Thymus (tissue), 11 donors: Measurements from ENCODE around the gene AP1M1. TPM values are rescaled to one million over a fixed set of nuclear protein-coding genes. Genes with fewer than 3 reads are reported as not detected.

Source experiments
- DNase-seq, 9 donors: peaks; one replicate each; pipeline ENCODE4 v3.0.0-alpha.2; 2013; ENCODE audit warnings: low spot score in 9 of 9, low read depth in 6 of 9, missing footprints in 1 of 9
- H3K27ac ChIP-seq, 2 donors: one replicate each; pipeline ENCODE4 v1.5.1; 2013; ENCODE audit warnings: control low read depth in 1 of 2, low read depth in 1 of 2, low read length in 1 of 2, mild to moderate bottlenecking in 1 of 2, moderate library complexity in 1 of 2
- H3K27me3 ChIP-seq, 2 donors: one replicate each; pipeline ENCODE4 v1.5.1; 2013; ENCODE audit warnings: low read length in 1 of 2; ENCODE audit not compliant: control insufficient read depth in 2 of 2, insufficient read depth in 1 of 2
- H3K36me3 ChIP-seq, 2 donors: one replicate each; pipeline ENCODE4 v1.5.1; 2013; ENCODE audit warnings: low read length in 1 of 2, mild to moderate bottlenecking in 1 of 2, moderate library complexity in 1 of 2; ENCODE audit not compliant: control insufficient read depth in 2 of 2, insufficient read depth in 2 of 2
- H3K4me1 ChIP-seq, 2 donors: one replicate each; pipeline ENCODE4 v1.5.1; 2013; ENCODE audit warnings: low read length in 2 of 2; ENCODE audit not compliant: control insufficient read depth in 2 of 2, insufficient read depth in 2 of 2
- H3K4me3 ChIP-seq, 2 donors: one replicate each; pipeline ENCODE4 v1.5.1; 2013; ENCODE audit warnings: low read length in 2 of 2, control low read depth in 1 of 2, mild to moderate bottlenecking in 1 of 2
- H3K9me3 ChIP-seq, 2 donors: one replicate each; pipeline ENCODE4 v1.5.1; 2013; ENCODE audit warnings: low read length in 1 of 2, mild to moderate bottlenecking in 1 of 2; ENCODE audit not compliant: control insufficient read depth in 2 of 2, insufficient read depth in 1 of 2
- WGBS: extraction: QIAGEN DNeasy Blood & Tissue Kit; methylation state at CpG from one replicate; pipeline ENCODE4 v1.1.7; 2013; 5-methylcytosine and 5-hydroxymethylcytosine counted together
- polyA plus RNA-seq: library from polyadenylated mRNA; stranded (reverse); fragments of 200-250 nt; gene quantifications from one replicate; pipeline ENCODE4 v1.2.3, GENCODE V29; 2013
- total RNA-seq: library from RNA; stranded (reverse); fragments of 120-200 nt; gene quantifications from one replicate; pipeline ENCODE4 v1.2.4, GENCODE V29; 2013
- donor health status: healthy.

The AP1M1 gene
- total and polyA plus RNA-seq, 2 donors = 36.9 to 38.4 TPM

DNA sequence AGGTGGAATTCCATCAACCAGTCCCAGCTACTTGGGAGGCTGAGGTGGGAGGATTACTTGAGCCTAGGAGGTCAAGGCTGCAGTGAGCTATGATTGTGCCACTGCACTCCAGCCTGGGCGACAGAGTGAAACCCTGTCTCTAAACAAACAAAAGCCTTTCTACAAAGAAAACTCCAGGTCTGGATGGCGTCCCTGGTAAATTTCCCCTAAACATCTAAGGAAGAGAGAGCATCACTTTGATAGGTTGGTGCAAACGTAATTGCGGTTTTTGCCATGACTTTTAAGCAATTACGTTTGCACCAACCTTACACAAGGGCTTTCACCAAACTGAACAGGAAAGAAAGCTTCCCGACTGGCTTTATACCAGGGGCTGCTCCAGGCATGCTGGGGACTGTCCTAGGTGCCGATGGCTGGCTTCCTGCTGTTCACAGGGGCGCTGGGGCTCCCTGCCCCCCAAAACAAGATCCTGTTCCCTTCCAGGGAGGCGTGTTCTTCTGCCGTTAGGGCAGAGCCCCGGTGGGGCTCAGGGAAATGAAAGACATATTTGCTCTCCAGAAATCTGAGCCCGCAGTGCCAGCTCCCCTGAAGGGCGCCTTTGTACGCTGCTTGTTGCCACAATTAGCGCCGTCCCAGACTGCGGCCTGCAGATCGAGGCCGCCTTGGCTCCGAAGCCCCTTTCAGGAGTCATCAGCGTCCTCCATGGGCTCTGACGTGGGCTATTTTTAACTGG, 88.2 kb downstream of the AP1M1 start:
- H3K4me1 ChIP-seq = peaks cover 14 to 42% of the 10 kb centered on the region in 2 donors
- no peaks in the 10 kb centered on the region for H3K36me3 ChIP-seq
- DNase-seq = peak in 1 of 9 donors; percentile 29
- 20% methylated on average over 22 of the region's 22 CpGs for WGBS
- peaks cover 0 to 6% of the 10 kb centered on the region in 2 donors for H3K9me3 ChIP-seq
- peaks cover 0 to 36% of the 10 kb centered on the region in 2 donors for H3K27me3 ChIP-seq
- H3K4me3 ChIP-seq = no peak overlapping the region
- H3K27ac ChIP-seq = no peak overlapping the region

- Histone ChIP-seq H3K36me3 (no peaks in the 10 kb centered on the region), H3K27ac (no peak overlapping the region), H3K9me3 (peaks cover 0 to 6% of the 10 kb centered on the region in 2 donors), H3K4me3 (no peak overlapping the region), H3K27me3 (peaks cover 0 to 33% of the 10 kb centered on the region in 2 donors), H3K4me1 (peaks cover 11 to 26% of the 10 kb centered on the region in 2 donors)
- whole genome bisulfite sequencing = 73% methylated on average over 9 of the region's 9 CpGs
- peak in 1 of 9 donors; percentile 19 for DNase-seq
Measured at GRCh38 chr19:16288544-16288943, 90.8 kb downstream of the AP1M1 start.

GRCh38 chr19:16289594-16289993, 91.9 kb downstream of the AP1M1 start:
- WGBS = 72% methylated on average over 7 of the region's 7 CpGs
- Histone ChIP-seq H3K4me3 (no peak overlapping the region), H3K27me3 (peaks cover 0 to 24% of the 10 kb centered on the region in 2 donors), H3K4me1 (peaks cover 5 to 16% of the 10 kb centered on the region in 2 donors), H3K36me3 (no peaks in the 10 kb centered on the region), H3K9me3 (peaks cover 0 to 6% of the 10 kb centered on the region in 2 donors), H3K27ac (no peak overlapping the region)
- peak in 5 of 9 donors; percentile 31 to 77 (median 45) for DNase-seq

DNA sequence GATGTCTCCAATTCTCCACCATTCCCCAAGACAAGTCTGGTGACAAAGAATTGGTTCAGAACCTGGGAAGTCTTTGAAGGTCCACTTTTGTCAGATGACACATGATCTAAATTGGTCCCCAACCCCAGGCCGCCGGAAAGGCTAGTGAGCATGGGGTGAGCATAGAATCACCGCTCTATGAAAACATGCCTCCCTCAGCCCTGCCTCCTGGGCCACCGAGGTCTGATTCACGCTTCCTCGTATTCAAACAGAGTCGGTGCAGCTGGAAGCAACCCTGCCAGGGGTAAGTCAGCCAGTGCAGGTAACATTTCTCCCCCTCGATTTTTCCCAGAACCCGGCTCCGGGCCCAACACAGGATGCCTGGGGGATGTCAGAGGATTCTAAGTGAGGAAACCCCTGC, 93.0 kb downstream of the AP1M1 start:
- no peak for DNase-seq
- 96% methylated on average over 10 of the region's 10 CpGs for WGBS
- H3K27ac ChIP-seq = no peak overlapping the region

GRCh38 chr19:16293118-16294091, 95.7 kb downstream of the AP1M1 start:
- H3K27ac ChIP-seq = peak overlapping the region; percentile 69 to 80
- peaks cover 0 to 5% of the 10 kb centered on the region in 2 donors for H3K4me1 ChIP-seq
- peaks cover 0 to 2% of the 10 kb centered on the region in 2 donors for H3K27me3 ChIP-seq
- 90% methylated on average over 27 of the region's 27 CpGs for WGBS
- peak in 1 of 9 donors; percentile 38 for DNase-seq
- H3K4me3 ChIP-seq = no peak overlapping the region
- H3K36me3 ChIP-seq = no peaks in the 10 kb centered on the region
- H3K9me3 ChIP-seq = peaks cover 0 to 6% of the 10 kb centered on the region in 2 donors

More for the DNA sequence above, 93.0 kb downstream of the AP1M1 start:
- peaks cover 0 to 6% of the 10 kb centered on the region in 2 donors for H3K9me3 ChIP-seq
- peaks cover 0 to 16% of the 10 kb centered on the region in 2 donors for H3K27me3 ChIP-seq
- no peak overlapping the region for H3K4me3 ChIP-seq
- H3K4me1 ChIP-seq = peaks cover 5 to 14% of the 10 kb centered on the region in 2 donors
- H3K36me3 ChIP-seq = no peaks in the 10 kb centered on the region

DNA sequence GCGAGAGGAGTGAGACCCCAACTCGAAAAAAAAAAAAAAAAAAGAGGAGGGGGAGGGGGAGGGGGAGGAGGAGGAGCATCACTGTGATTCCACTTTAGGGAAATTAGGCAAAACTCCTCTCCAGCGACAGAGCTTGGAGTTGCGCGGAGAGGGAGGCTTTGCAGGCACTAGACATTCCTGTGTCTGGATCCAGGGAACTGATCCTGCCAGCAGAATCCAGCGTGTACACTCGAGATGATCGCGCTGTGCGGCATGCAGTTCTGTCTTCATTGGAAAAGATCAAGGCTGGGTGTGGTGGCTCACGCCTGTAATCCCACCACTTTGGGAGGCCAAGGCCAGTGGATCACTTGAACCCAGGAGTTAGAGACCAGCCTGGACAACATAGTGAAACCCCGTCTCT, 97.3 kb downstream of the AP1M1 start:
- Histone ChIP-seq H3K9me3 (no peaks in the 10 kb centered on the region), H3K36me3 (no peaks in the 10 kb centered on the region), H3K4me3 (no peak overlapping the region), H3K4me1 (no peaks in the 10 kb centered on the region), H3K27ac (no peak overlapping the region), H3K27me3 (peaks cover 0 to 2% of the 10 kb centered on the region in 2 donors)
- DNase-seq = no peak
- WGBS = 84% methylated on average over 12 of the region's 12 CpGs

Other genes starting within 250 kb of the AP1M1 start
- not detected for gene OR10H4, start 248.9 kb upstream of the AP1M1 start, total RNA-seq
- gene OR10H4, start 248.9 kb upstream of the AP1M1 start, polyA plus RNA-seq = not detected
- gene TPM4, start 121.4 kb upstream of the AP1M1 start, total RNA-seq = 131 TPM
- 253 TPM for gene TPM4, start 121.4 kb upstream of the AP1M1 start, polyA plus RNA-seq
- 35.3 TPM for gene RAB8A, start 86.0 kb upstream of the AP1M1 start, total RNA-seq
- 32.8 TPM for gene RAB8A, start 86.0 kb upstream of the AP1M1 start, polyA plus RNA-seq
- gene HSH2D, start 54.2 kb upstream of the AP1M1 start, total RNA-seq = 17.1 TPM
- gene HSH2D, start 54.2 kb upstream of the AP1M1 start, polyA plus RNA-seq = 40.4 TPM
- gene CIB3, start 24.4 kb upstream of the AP1M1 start, total RNA-seq = 1.0 TPM
- 0.48 TPM for gene CIB3, start 24.4 kb upstream of the AP1M1 start, polyA plus RNA-seq
- 106 TPM for gene FAM32A, start 12.5 kb upstream of the AP1M1 start, total RNA-seq
- gene FAM32A, start 12.5 kb upstream of the AP1M1 start, polyA plus RNA-seq = 94.2 TPM
- 5.1 TPM for gene KLF2, start 126.9 kb downstream of the AP1M1 start, total RNA-seq
- 16.5 TPM for gene KLF2, start 126.9 kb downstream of the AP1M1 start, polyA plus RNA-seq